GM04503 (cell line): ENCODE data around the gene MRPL32.

Experiments
- DNase-seq: peaks from one replicate; pipeline ENCODE4 v3.0.0-alpha.2; 2012; ENCODE audit warnings: low read depth

Gene MRPL32

GRCh38 chr7:42926204-42926603, 6.0 kb upstream of the MRPL32 start:
- DNase-seq, result no peak

DNA sequence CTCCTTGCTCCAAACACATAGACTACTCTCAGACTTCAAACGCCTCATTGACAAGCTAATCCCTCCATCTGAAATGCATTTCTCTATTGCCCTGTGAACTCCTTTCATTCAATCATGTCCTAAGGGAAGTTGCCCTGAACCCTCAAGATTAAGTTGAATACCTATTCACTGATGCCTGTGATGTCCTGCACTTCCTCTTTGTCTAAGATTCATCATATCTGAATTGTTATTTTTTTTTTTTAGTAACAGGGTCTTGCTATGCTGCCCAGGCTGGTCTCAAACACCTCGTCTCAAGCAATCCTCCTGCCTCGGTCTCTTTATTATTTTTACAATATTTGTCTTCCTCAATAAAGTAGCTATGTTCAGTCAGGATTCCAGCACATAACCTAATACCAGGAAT, 3.4 kb upstream of the MRPL32 start:
- DNase-seq, result no peak

DNA sequence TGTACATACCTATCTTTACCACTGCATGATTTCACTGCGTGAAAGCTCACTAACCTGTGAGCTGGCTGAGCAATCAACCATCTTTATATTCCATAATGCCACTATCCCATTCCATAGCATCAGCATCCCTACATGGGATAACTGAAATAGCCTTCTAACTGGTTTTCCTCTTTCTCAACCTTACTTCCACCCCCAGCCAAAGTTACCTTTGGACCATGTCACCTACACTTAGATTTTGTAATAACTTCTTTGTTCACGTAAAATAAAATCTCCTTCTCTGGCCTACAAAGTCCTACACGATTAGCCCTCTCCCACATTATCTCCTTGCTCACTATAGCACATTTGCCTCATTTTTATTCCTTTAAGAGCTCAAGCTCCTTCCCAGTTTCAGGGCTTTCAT, 2.7 kb upstream of the MRPL32 start:
- no peak for DNase-seq

DNA sequence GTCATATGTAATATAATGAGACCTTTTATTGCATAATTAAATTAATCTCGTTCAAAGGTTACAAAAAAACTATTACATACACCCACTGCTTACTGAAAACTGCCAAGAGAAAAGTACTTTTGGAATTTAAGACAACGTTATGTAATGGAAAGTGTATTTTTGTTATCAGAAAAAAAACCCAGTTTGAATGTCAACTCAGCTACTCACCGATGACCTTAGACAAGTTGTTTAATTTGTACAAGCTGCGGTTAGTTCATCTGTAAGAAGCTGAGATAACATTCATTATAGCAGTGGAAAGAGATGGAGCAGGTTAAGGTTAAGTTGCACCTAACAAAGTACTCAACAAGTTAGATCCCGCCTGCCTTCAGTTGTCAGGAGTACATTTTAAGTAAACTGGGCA, 1.3 kb upstream of the MRPL32 start:
- no peak for DNase-seq

DNA sequence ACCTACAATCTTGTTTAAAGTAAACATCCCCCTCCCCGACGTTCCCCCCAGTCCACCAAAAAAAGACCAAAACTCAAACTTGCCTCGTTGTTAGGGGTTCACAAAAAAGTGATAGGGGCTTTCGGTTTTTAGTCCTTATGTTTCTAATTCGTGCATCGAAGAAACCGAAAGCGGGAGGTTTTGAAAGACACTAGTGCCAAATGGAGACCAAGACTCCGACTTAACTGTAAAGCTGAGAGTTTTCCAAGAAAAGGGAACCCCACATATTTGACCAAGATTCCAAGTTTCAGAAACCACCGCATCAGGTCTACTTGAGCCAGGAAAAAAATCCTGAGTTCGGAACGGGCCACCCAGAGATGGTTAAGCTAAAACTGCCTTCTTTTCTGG, 736 bp upstream of the MRPL32 start:
- no peak for DNase-seq

- DNase-seq, result no peak
Observed at GRCh38 chr7:42932811-42933591, 825 bp downstream of the MRPL32 start.

GRCh38 chr7:42934291-42934690, 2.1 kb downstream of the MRPL32 start:
- DNase-seq, result no peak

DNA sequence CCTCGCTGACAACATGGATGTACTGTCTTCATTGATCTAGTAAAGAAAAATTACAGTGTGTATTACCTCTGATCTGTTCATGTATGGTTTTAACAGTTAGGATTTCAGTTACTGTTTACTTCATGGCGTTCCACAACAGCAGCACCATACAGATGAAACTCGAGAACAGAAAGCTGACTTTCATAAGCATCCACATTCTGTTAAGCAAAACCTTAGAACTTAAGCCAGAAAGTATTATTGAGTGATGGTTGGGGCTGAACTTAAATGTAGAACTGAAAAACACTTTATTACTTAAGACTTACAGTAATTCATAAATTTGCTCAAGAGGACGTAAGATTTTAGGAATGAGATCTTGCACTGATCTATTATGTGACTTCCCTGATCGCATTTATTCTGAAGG, 3.7 kb downstream of the MRPL32 start:
- DNase-seq, result no peak

GRCh38 chr7:42939457-42940240, 7.5 kb downstream of the MRPL32 start:
- no peak for DNase-seq

DNA sequence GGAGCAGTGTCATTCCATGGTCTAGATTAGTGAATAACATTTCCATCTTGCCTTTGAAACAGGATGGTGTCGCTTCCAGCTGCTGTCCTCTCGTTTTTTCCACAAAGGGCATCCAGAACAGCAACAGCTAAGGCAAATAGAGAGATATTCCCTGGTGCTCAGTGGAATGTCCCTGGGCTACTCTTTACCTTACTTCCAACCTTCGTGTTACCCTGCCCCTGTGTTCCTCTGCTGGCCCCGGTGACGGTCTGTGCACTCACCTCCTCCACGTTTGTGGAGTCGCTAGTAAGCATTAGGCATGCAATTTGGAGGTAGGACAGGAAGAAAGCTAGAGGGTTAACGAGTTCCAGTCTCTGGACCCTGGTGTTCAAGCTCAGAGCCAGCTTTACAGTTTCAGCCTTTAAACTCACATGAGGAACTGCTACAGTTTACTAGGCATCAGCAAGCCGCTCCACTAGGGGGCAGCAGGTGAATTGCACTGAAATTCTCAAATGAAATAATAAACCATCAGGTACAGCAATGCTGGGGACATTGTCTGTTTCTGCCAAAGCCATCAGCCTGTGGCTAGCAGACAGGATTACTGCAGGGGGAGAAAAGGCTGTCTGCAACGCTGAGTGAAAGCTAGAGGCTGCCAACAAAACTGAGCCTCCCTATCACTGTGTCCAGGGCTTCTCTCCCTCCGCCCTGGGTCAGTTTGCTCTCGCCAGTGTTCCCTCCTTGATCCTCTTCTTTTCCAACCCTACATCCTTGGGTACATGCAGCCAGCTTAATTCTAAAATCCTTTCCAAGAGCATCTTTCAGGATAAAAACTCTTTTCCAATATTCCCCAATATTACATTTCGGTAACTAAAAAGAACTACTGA, 9.0 kb downstream of the MRPL32 start:
- DNase-seq, result no peak

- no peak for DNase-seq
Observed at GRCh38 chr7:42945821-42946626, 13.8 kb downstream of the MRPL32 start.

DNA sequence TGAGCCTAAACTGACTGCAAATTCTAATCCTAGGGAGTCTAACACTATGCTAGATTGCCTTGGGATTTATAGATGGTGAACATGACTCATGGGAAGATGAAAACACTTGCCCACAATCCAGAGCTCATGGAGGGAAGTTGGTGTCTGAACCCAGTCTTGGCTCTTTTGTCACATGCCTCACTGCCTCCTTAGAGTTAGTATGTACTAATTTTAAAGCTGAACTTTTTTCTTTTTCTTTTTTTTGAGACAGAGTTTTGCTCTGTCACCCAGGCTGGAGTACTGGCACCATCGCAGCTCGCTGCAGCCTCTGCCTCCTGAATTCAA, 14.4 kb downstream of the MRPL32 start:
- DNase-seq, result no peak

GRCh38 chr7:42947521-42947920, 15.3 kb downstream of the MRPL32 start:
- no peak for DNase-seq

- DNase-seq, result no peak
Observed at GRCh38 chr7:42950417-42950816, 18.2 kb downstream of the MRPL32 start.

- DNase-seq, result no peak
Observed at GRCh38 chr7:42952328-42952727, 20.2 kb downstream of the MRPL32 start.

- no peak for DNase-seq
Observed at GRCh38 chr7:42953994-42954393, 21.8 kb downstream of the MRPL32 start.

GRCh38 chr7:42956062-42956461, 23.9 kb downstream of the MRPL32 start:
- DNase-seq, result no peak

DNA sequence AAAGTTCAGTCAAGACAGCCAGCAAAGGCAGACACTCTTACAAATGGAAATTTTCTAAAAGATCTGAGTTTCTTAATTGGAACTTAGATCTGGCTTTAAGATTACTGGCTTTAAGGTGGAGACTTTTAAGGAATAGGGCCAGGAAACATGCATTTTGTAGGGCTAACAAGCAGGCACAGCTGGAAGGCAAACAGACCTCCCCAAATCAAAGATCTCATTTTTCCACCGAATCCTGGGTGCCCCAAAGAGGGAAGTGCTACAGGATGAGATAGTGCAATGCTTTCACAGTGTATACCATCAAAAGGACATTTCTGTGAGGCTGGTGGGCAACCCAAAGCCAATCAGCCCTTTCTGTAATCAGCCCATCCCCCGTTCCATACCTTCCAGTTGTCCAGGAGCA, 27.4 kb downstream of the MRPL32 start:
- DNase-seq, result no peak

DNA sequence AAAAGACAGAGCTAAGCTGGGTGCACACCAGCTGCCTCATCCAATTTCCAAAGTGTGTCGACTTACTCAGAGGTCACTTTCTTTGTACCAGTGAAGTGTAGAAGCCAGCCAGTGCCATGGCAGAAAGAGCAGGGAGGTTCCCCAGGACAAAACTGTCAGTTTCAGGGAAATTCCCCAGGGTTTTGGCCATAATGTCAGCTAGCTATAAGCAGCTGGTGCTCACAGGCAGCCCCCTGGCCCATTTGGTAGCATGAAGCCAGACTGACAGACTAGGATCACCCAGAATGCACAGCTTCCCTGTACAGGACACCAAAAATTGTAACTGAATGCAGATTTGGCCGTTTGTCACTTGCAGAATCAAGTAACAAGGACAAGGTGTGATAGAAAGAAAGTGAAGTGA, 28.6 kb downstream of the MRPL32 start:
- DNase-seq, result no peak

GRCh38 chr7:42961170-42961569, 29.0 kb downstream of the MRPL32 start:
- no peak for DNase-seq

DNA sequence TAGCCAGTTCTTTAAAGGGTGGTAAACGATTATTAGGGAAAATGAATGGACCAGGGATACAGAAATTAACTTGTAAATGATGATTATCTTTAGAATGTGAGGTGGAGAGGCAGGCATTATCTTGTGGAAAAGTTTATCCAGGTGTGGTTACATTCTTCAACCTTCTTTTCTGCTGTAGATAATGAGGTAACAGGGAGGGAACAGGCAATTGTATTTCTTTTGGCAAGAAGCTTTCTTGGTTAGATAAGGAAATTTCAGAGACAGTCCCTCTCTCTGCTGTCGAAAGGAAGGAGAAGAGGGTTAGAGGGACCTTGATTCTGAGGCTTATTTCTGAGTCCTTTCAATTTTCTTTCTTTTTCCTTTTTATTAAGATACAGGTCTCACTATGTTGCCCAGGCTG, 32.1 kb downstream of the MRPL32 start:
- DNase-seq, result no peak
